Chondrocyte (in vitro differentiated cells): Measurements from ENCODE around the gene OPRL1. TPM values are rescaled to one million over a fixed set of nuclear protein-coding genes. Genes with fewer than 3 reads are reported as not detected.
A peak's percentile ranks its signal among the peaks of the same experiment; 100 is the strongest.

ENCODE experiments used
- DNase-seq: peaks from one replicate; pipeline ENCODE4 v3.0.0; 2021; ENCODE audit warnings: mixed read lengths, low spot score
- H3K27ac Mint-ChIP-seq: one replicate; pipeline ENCODE4 v1.8.0; 2021; ENCODE audit warnings: mild to moderate bottlenecking, moderate library complexity, mixed read lengths; ENCODE audit not compliant: unreplicated experiment
- H3K27me3 Mint-ChIP-seq: 2 replicates; pipeline ENCODE4 v1.8.0; 2021; ENCODE audit warnings: low read depth, mixed read lengths
- H3K36me3 Mint-ChIP-seq: 2 replicates; pipeline ENCODE4 v1.8.0; 2021; ENCODE audit warnings: low read depth, mixed read lengths
- H3K4me1 Mint-ChIP-seq: 2 replicates; pipeline ENCODE4 v1.8.0; 2021; ENCODE audit warnings: low read depth, mild to moderate bottlenecking, mixed read lengths
- H3K4me3 Mint-ChIP-seq: one replicate; pipeline ENCODE4 v1.8.0; 2021; ENCODE audit warnings: mild to moderate bottlenecking, moderate library complexity, mixed read lengths; ENCODE audit not compliant: unreplicated experiment
- H3K9me3 Mint-ChIP-seq: 2 replicates; pipeline ENCODE4 v1.8.0; 2021; ENCODE audit warnings: low read depth, mixed read lengths
- total RNA-seq: library from RNA; stranded (reverse); gene quantifications from 3 replicates; pipeline ENCODE4 v1.2.1, GENCODE V29; 2021
- TF ChIP-seq, protein P1 (sequence below): fragments of 200-600 bp; sonication (generic); IDR thresholded peaks from 2 replicates; pipeline ENCODE4 v1.5.0; 2021; ENCODE audit warnings: antibody characterized with exemption, mild to moderate bottlenecking, moderate library complexity

The OPRL1 gene
- total RNA-seq, 1 donor from 2014 or later: 3.2 TPM

- Mint-ChIP-seq H3K27ac (no peak overlapping the region), H3K4me3 (no peak overlapping the region), H3K4me1 (peaks cover 2% of the 10 kb centered on the region), H3K27me3 (peaks cover 2% of the 10 kb centered on the region), H3K9me3 (no peaks in the 10 kb centered on the region), H3K36me3 (peaks cover 29% of the 10 kb centered on the region)
- no peak for DNase-seq
- TF ChIP-seq, protein P1, sequence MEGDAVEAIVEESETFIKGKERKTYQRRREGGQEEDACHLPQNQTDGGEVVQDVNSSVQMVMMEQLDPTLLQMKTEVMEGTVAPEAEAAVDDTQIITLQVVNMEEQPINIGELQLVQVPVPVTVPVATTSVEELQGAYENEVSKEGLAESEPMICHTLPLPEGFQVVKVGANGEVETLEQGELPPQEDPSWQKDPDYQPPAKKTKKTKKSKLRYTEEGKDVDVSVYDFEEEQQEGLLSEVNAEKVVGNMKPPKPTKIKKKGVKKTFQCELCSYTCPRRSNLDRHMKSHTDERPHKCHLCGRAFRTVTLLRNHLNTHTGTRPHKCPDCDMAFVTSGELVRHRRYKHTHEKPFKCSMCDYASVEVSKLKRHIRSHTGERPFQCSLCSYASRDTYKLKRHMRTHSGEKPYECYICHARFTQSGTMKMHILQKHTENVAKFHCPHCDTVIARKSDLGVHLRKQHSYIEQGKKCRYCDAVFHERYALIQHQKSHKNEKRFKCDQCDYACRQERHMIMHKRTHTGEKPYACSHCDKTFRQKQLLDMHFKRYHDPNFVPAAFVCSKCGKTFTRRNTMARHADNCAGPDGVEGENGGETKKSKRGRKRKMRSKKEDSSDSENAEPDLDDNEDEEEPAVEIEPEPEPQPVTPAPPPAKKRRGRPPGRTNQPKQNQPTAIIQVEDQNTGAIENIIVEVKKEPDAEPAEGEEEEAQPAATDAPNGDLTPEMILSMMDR: no peak
Measured at GRCh38 chr20:64033981-64034493, 45.8 kb upstream of the OPRL1 start.

DNA sequence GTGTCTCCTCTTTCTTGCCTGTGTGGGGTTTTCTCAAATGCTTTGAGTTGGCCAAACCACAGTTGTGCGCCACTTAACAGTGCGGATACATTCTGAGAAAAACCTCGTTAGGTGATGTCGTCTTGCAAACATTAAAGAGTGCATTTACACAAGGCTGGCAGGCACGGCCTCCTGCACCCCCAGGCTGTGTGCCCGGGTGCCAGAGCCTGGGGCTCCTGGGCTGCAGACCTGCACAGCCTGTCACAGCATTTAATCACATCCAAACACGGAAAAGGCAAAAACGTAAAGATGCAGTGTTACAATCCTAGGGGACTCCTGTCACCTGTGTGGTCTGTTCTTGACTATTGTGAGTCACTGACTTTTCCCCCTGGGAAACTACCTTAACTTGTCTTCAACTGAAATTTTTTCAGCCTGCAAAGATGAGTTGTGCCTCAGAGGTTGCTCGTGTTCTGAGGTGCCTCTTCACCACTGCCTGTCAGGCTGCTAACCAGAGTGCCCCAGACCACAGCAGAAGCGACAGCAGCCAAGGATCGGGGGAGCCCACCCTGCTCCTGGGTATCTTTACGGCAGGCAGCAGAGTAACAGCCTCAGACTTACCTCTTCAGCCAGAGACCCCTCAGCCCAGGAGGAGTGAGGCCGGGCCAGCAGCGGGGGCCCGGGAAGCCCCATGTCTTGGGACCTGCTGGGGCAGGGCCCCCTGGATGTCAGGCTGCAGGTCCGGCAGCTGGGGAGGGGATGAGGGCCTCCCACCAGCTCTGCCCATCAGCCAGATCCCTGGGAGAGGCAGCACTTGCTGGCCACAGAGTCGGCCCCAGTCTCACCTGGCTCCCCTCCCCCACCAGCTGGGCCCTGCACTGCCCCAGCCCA, 44.6 kb upstream of the OPRL1 start:
- DNase-seq: no peak
- no peak overlapping the region for H3K4me3 Mint-ChIP-seq
- peaks cover 6% of the 10 kb centered on the region for H3K4me1 Mint-ChIP-seq
- peaks cover 4% of the 10 kb centered on the region for H3K27me3 Mint-ChIP-seq
- H3K9me3 Mint-ChIP-seq: no peaks in the 10 kb centered on the region
- H3K27ac Mint-ChIP-seq: peak overlapping the region; percentile 54
- TF ChIP-seq, protein P1: no peak
- H3K36me3 Mint-ChIP-seq: peaks cover 22% of the 10 kb centered on the region

- DNase-seq: no peak
- peak within 1 kb of the TSS; percentile 54 for H3K27ac Mint-ChIP-seq
- no peaks in the 10 kb centered on the region for H3K9me3 Mint-ChIP-seq
- H3K27me3 Mint-ChIP-seq: peaks cover 4% of the 10 kb centered on the region
- peaks cover 6% of the 10 kb centered on the region for H3K4me1 Mint-ChIP-seq
- no peak within 1 kb of the TSS for H3K4me3 Mint-ChIP-seq
- peaks cover 18% of the 10 kb centered on the region for H3K36me3 Mint-ChIP-seq
- TF ChIP-seq, protein P1: no peak
Measured at GRCh38 chr20:64035933-64036345, 43.9 kb upstream of the OPRL1 start, which contains the start of gene C20orf204. TSS of gene C20orf204 (plus strand) at chr20:64036182. CDS start at chr20:64036324, 142 bp downstream.

DNA sequence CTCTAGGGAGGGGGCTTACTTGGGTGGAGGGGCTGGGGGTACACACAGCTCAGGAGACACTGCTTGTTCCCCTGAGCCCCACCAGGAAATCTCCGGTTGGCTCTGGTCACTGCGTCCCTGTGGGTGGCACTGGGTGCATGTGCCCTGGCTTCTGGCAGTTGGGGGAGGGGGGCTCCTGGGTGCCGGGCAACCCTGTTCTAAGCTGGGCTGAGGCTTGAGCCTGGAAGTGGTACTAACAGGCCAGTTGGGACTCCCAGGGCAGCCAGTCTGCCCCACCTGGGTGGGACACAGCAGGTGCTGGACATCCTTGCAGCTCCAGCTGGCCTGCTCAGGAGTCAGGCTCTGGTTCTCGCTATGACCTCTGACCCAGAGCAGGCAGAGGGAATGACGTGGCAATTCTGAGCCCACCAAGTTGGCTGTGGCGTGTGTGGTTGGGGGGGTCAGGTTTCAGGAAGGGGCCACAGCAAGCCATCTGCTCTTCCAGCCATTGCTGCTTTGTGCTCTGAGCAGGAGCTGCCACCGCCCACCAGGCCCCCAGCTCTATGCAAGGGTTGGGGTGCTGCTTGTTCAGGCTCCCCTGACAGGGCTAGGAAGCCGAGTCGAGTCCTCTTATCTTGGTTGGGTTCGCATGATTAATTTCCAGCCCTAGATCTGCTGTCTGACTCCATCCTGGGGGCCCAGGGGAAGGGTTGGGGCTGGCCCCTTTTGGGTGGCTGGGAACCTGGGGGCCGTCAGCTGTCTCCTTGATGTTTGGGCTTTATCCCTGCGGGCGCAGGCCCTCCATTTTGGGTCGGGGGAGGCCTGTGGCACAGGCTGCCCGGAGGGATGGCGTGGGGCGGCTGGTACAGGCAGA, 43.3 kb upstream of the OPRL1 start:
- no peak for DNase-seq
- peaks cover 6% of the 10 kb centered on the region for H3K4me1 Mint-ChIP-seq
- TF ChIP-seq, protein P1: no peak
- peaks cover 6% of the 10 kb centered on the region for H3K27me3 Mint-ChIP-seq
- no peak overlapping the region for H3K4me3 Mint-ChIP-seq
- H3K27ac Mint-ChIP-seq: no peak overlapping the region
- no peaks in the 10 kb centered on the region for H3K9me3 Mint-ChIP-seq
- peaks cover 15% of the 10 kb centered on the region for H3K36me3 Mint-ChIP-seq

- Mint-ChIP-seq H3K36me3 (peaks cover 13% of the 10 kb centered on the region), H3K4me3 (no peak overlapping the region), H3K27me3 (peaks cover 6% of the 10 kb centered on the region), H3K4me1 (peaks cover 6% of the 10 kb centered on the region), H3K27ac (no peak overlapping the region), H3K9me3 (no peaks in the 10 kb centered on the region)
- TF ChIP-seq, protein P1: no peak
- no peak for DNase-seq
Measured at GRCh38 chr20:64037199-64037497, 42.7 kb upstream of the OPRL1 start.
